ENCODE measurements around the gene USP47. TPM values are rescaled to one million over a fixed set of nuclear protein-coding genes. Genes with fewer than 3 reads are reported as not detected.

USP47 gene
- total RNA-seq, 1 experiment from 2014 or later = 37.5 TPM

- Mint-ChIP-seq H3K4me1 (ENCODE audit: low read depth, unreplicated experiment) (no peaks in the 10 kb centered on the region), H3K4me3 (ENCODE audit: low read depth, unreplicated experiment) (no peak overlapping the region), H3K9me3 (ENCODE audit: low read depth, unreplicated experiment) (no peaks in the 10 kb centered on the region), H3K36me3 (ENCODE audit: insufficient read depth, unreplicated experiment) (peaks cover 13% of the 10 kb centered on the region), H3K27me3 (ENCODE audit: unreplicated experiment) (no peaks in the 10 kb centered on the region), H3K27ac (ENCODE audit: unreplicated experiment) (no peak overlapping the region)
- CTCF ChIA-PET = no interaction called here
- DNase-seq = no peak
- no peak for TF ChIP-seq CTCF (IDR thresholded peaks at IDR 0.05; ENCODE audit: unreplicated experiment)
- no TSS peak for BruUV-seq (replicated peaks)
- intact Hi-C loops (cut with micrococcal nuclease; ENCODE audit: unreplicated experiment) = no loop called here
These were observed 106.1 kb downstream of the USP47 start for GRCh38 chr11:11947825-11948224.

- no peak for DNase-seq
- TF ChIP-seq CTCF (IDR thresholded peaks at IDR 0.05; ENCODE audit: unreplicated experiment) = no peak
- H3K4me3 Mint-ChIP-seq (ENCODE audit: low read depth, unreplicated experiment) = no peak overlapping the region
- intact Hi-C loops (cut with micrococcal nuclease; ENCODE audit: unreplicated experiment) = no loop called here
- no peaks in the 10 kb centered on the region for H3K27me3 Mint-ChIP-seq (ENCODE audit: unreplicated experiment)
- H3K27ac Mint-ChIP-seq (ENCODE audit: unreplicated experiment) = no peak overlapping the region
- H3K36me3 Mint-ChIP-seq (ENCODE audit: insufficient read depth, unreplicated experiment) = peaks cover 15% of the 10 kb centered on the region
- CTCF ChIA-PET = no interaction called here
- H3K9me3 Mint-ChIP-seq (ENCODE audit: low read depth, unreplicated experiment) = no peaks in the 10 kb centered on the region
- BruUV-seq (replicated peaks) = no TSS peak
- no peaks in the 10 kb centered on the region for H3K4me1 Mint-ChIP-seq (ENCODE audit: low read depth, unreplicated experiment)
These were observed 106.6 kb downstream of the USP47 start for GRCh38 chr11:11948242-11948947.

- no peaks in the 10 kb centered on the region for H3K4me1 Mint-ChIP-seq (ENCODE audit: low read depth, unreplicated experiment)
- no peaks in the 10 kb centered on the region for H3K9me3 Mint-ChIP-seq (ENCODE audit: low read depth, unreplicated experiment)
- no peak overlapping the region for H3K27ac Mint-ChIP-seq (ENCODE audit: unreplicated experiment)
- no peak overlapping the region for H3K4me3 Mint-ChIP-seq (ENCODE audit: low read depth, unreplicated experiment)
- peaks cover 19% of the 10 kb centered on the region for H3K36me3 Mint-ChIP-seq (ENCODE audit: insufficient read depth, unreplicated experiment)
- TF ChIP-seq CTCF (IDR thresholded peaks at IDR 0.05; ENCODE audit: unreplicated experiment) = no peak
- H3K27me3 Mint-ChIP-seq (ENCODE audit: unreplicated experiment) = no peaks in the 10 kb centered on the region
- BruUV-seq (replicated peaks) = no TSS peak
- CTCF ChIA-PET = no interaction called here
- intact Hi-C loops (cut with micrococcal nuclease; ENCODE audit: unreplicated experiment) = no loop called here
- DNase-seq = no peak
These were observed 107.7 kb downstream of the USP47 start for GRCh38 chr11:11949482-11949881.

GRCh38 chr11:11952036-11952435 lies 110.3 kb downstream of the USP47 start:
- TF ChIP-seq CTCF (IDR thresholded peaks at IDR 0.05; ENCODE audit: unreplicated experiment) = no peak
- Mint-ChIP-seq H3K27me3 (ENCODE audit: unreplicated experiment) (no peaks in the 10 kb centered on the region), H3K27ac (ENCODE audit: unreplicated experiment) (no peak overlapping the region), H3K4me1 (ENCODE audit: low read depth, unreplicated experiment) (no peaks in the 10 kb centered on the region), H3K36me3 (ENCODE audit: insufficient read depth, unreplicated experiment) (peaks cover 26% of the 10 kb centered on the region), H3K4me3 (ENCODE audit: low read depth, unreplicated experiment) (no peak overlapping the region), H3K9me3 (ENCODE audit: low read depth, unreplicated experiment) (no peaks in the 10 kb centered on the region)
- BruUV-seq (replicated peaks) = no TSS peak
- CTCF ChIA-PET = no interaction called here
- DNase-seq = no peak
- intact Hi-C loops (cut with micrococcal nuclease; ENCODE audit: unreplicated experiment) = no loop called here

Data from Calu3 (cell line).